Right lobe of liver (tissue), 4 donors: Measurements from ENCODE around the gene C19orf47.

ENCODE experiments used
- POLR2A ChIP-seq: fragments of 450-650 bp; IDR thresholded peaks from one replicate; pipeline ENCODE4 v1.6.1; 2017; ENCODE audit warnings: antibody characterized with exemption, mild to moderate bottlenecking
- TF ChIP-seq, protein P1 (sequence below), 4 donors: fragments of 200-600 bp in 3 of 4; fragments of 450-650 bp in 1 of 4; IDR thresholded peaks; one replicate each; pipeline versions ENCODE4 v1.5.1 to v1.8.0; 2016 to 2022; ENCODE audit warnings: antibody characterized with exemption in 4 of 4, mild to moderate bottlenecking in 2 of 4
- donor health status: DM: no; HTN: no; CAD: no.
- donor health status: DM: no; HTN: no; CAD: no.
- donor health status: DM: no; HTN: yes; CAD: no.

DNA sequence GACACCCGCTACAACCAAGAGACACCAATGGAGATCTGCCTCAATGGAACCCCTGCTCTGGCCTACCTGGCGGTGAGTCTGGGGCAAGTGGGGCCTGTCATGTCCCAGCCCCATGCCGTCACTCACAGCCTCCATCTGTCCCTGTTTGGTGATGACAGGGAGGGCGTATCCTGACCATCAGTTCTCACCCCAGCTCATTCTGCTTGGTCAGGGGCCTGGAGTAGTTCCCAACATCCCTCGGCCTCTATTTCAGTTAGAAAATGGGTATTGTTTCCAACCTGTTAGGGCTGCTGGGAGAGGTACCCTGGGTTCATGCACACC is 23.6 kb upstream of the C19orf47 start:
- TF ChIP-seq, protein P1, sequence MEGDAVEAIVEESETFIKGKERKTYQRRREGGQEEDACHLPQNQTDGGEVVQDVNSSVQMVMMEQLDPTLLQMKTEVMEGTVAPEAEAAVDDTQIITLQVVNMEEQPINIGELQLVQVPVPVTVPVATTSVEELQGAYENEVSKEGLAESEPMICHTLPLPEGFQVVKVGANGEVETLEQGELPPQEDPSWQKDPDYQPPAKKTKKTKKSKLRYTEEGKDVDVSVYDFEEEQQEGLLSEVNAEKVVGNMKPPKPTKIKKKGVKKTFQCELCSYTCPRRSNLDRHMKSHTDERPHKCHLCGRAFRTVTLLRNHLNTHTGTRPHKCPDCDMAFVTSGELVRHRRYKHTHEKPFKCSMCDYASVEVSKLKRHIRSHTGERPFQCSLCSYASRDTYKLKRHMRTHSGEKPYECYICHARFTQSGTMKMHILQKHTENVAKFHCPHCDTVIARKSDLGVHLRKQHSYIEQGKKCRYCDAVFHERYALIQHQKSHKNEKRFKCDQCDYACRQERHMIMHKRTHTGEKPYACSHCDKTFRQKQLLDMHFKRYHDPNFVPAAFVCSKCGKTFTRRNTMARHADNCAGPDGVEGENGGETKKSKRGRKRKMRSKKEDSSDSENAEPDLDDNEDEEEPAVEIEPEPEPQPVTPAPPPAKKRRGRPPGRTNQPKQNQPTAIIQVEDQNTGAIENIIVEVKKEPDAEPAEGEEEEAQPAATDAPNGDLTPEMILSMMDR (IDR thresholded peaks at IDR 0.05), result no peak
- TF ChIP-seq POLR2A, result no peak
